Measurements from ENCODE around the gene PPIL4.

PPIL4 gene

DNA sequence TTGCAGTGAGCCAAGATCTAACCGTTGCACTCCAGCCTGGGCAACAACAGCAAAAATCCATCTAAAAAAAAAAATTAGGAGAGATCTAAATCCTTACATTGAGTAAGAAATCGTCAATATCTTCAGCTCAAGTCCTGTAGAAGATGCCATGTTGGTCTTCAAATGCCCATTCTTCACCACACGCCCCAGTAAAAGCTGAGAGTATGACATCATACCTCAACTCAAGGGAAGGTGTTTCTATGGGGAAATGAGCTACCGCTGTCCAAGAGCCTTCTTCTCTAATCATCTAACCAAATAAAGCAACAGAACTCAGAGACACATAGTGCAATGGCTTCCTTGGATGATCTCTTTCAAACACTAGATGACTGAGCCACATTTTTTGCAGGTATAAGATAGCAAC, 58.5 kb downstream of the PPIL4 start:
- no peak for DNase-seq (ENCODE audit: low read depth)
- H3K4me3 ChIP-seq (ENCODE audit: control insufficient read depth, low read depth, low read length) = no peak overlapping the region
- no peak for TF ChIP-seq CTCF (IDR thresholded peaks at IDR 0.05; ENCODE audit: control insufficient read depth, insufficient read depth, low read depth, low read length, missing control alignments)

- H3K4me3 ChIP-seq (ENCODE audit: control insufficient read depth, low read depth, low read length) = no peak within 1 kb of the TSS
- DNase-seq (ENCODE audit: low read depth) = peak; percentile 11
- TF ChIP-seq CTCF (IDR thresholded peaks at IDR 0.05; ENCODE audit: control insufficient read depth, insufficient read depth, low read depth, low read length, missing control alignments) = peak; percentile 23
These were observed 60.8 kb downstream of the PPIL4 start, which contains the start of gene ZC3H12D for GRCh38 chr6:149484733-149485700. TSS of gene ZC3H12D (minus strand) at chr6:149485014. CDS start at chr6:149474543, 10,471 bp downstream.

GRCh38 chr6:149483849-149484655, 61.8 kb downstream of the PPIL4 start:
- H3K4me3 ChIP-seq (ENCODE audit: control insufficient read depth, low read depth, low read length) = no peak overlapping the region
- TF ChIP-seq CTCF (IDR thresholded peaks at IDR 0.05; ENCODE audit: control insufficient read depth, insufficient read depth, low read depth, low read length, missing control alignments) = no peak
- DNase-seq (ENCODE audit: low read depth) = no peak

GRCh38 chr6:149483334-149483725, 62.5 kb downstream of the PPIL4 start:
- no peak for DNase-seq (ENCODE audit: low read depth)
- no peak overlapping the region for H3K4me3 ChIP-seq (ENCODE audit: control insufficient read depth, low read depth, low read length)
- TF ChIP-seq CTCF (IDR thresholded peaks at IDR 0.05; ENCODE audit: control insufficient read depth, insufficient read depth, low read depth, low read length, missing control alignments) = no peak

- DNase-seq (ENCODE audit: low read depth) = no peak
These were observed 63.1 kb downstream of the PPIL4 start for GRCh38 chr6:149482545-149483333.

More at GRCh38 chr6:149482545-149483333, 63.1 kb downstream of the PPIL4 start:
- no peak overlapping the region for H3K4me3 ChIP-seq (ENCODE audit: control insufficient read depth, low read depth, low read length)
- TF ChIP-seq CTCF (IDR thresholded peaks at IDR 0.05; ENCODE audit: control insufficient read depth, insufficient read depth, low read depth, low read length, missing control alignments) = no peak
